K562 (cell line): ENCODE results near the gene FZD8. TPM values are rescaled to one million over a fixed set of nuclear protein-coding genes. Genes with fewer than 3 reads are reported as not detected.

Source experiments
- ATAC-seq: fragments of 200-7000 bp; cut with Tn5 transposase; 3 replicates; pipeline ENCODE4 v1.9.1; 2020; ENCODE audit warnings: moderate library complexity
- BruUV-seq: library from RNA; stranded (reverse); fragments of 400-500 nt; replicated peaks from 2 replicates; lab custom pipeline; 2021; lab: Mats Ljungman, UMichigan
- CTCF ChIA-PET: fragments of 300-600 bp; formaldehyde crosslinking; extraction: SDS; loops from one replicate; lab custom pipeline; 2021; ENCODE audit warnings: low intra/inter-chr PET ratio; lab: Yijun Ruan, JAX
- POLR2A ChIA-PET: fragments of 300-600, 350-650 bp; sonication (Branson Sonifier 250); formaldehyde crosslinking; extraction: SDS; loops from one replicate; lab custom pipeline; 2021; ENCODE audit warnings: antibody characterized with exemption, inconsistent platforms; lab: Yijun Ruan, JAX
- DNase-seq, 4 experiments: peaks; one replicate each; pipeline versions ENCODE4 v3.0.0 to v3.0.0-alpha.2; 2011 to 2018; ENCODE audit warnings: low spot score in 3 of 4, mixed read lengths in 3 of 4; ENCODE audit errors: extremely low read depth in 1 of 4
- FAIRE-seq: peaks from 2 replicates; lab custom pipeline; 2011; peaks lifted over from hg19 to GRCh38; lab: Jason Lieb, UNC
- H2AFZ ChIP-seq: 2 replicates; pipeline ENCODE4 v1.6.0; 2011; ENCODE audit warnings: low read depth, low read length, control low read depth, inconsistent platforms
- H3K27ac ChIP-seq: fragments of 200-600 bp; 3 replicates; pipeline ENCODE4 v1.8.0; 2011; ENCODE audit warnings: low read depth, mild to moderate bottlenecking, control low read depth, inconsistent platforms, low read length, moderate library complexity, mixed read lengths; ENCODE audit errors: extremely low read depth
- H3K27me3 ChIP-seq, 2 experiments: fragments of 300-600 bp in 1 of 2; 2 replicates in 1 of 2; 3 replicates in 1 of 2; pipeline versions ENCODE4 v1.6.0 to v1.8.0; 2011; ENCODE audit warnings: inconsistent platforms in 2 of 2, low read length in 2 of 2, mild to moderate bottlenecking in 1 of 2, mixed read lengths in 1 of 2, moderate library complexity in 1 of 2; ENCODE audit not compliant: control insufficient read depth in 2 of 2, insufficient read depth in 2 of 2
- H3K36me3 ChIP-seq: fragments of 300-600 bp; 3 replicates; pipeline ENCODE4 v1.8.0; 2011; ENCODE audit warnings: mild to moderate bottlenecking, low read length, inconsistent platforms; ENCODE audit not compliant: control insufficient read depth, insufficient read depth
- H3K4me1 ChIP-seq, 2 experiments: fragments of 200-600 bp in 1 of 2; replicated peaks in 1 of 2; 2 replicates in 1 of 2; 3 replicates in 1 of 2; pipeline versions ENCODE4 v1.5.1 to v1.8.0; 2011; ENCODE audit warnings: inconsistent platforms in 2 of 2, low read length in 2 of 2, mild to moderate bottlenecking in 1 of 2, mixed read lengths in 1 of 2, moderate library complexity in 1 of 2; ENCODE audit not compliant: control insufficient read depth in 2 of 2, insufficient read depth in 2 of 2
- H3K4me2 ChIP-seq: 2 replicates; pipeline ENCODE4 v1.6.1; 2011; ENCODE audit warnings: low read length, control low read depth, inconsistent platforms, mixed read lengths; ENCODE audit not compliant: insufficient read depth
- H3K4me3 ChIP-seq: fragments of 200-600 bp; sonication (generic), shearing (Covaris generic); 2 replicates; pipeline ENCODE4 v1.5.1; 2016; ENCODE audit warnings: control low read depth, inconsistent platforms
- H3K79me2 ChIP-seq: fragments of 200-600 bp; 3 replicates; pipeline ENCODE4 v1.8.0; 2011; ENCODE audit warnings: low read length, inconsistent platforms; ENCODE audit not compliant: control insufficient read depth, insufficient read depth
- H3K9ac ChIP-seq, 2 experiments: 2 replicates each; pipeline versions ENCODE4 v1.6.0 to v1.6.1; 2011; ENCODE audit warnings: low read depth in 2 of 2, low read length in 2 of 2, control low read depth in 1 of 2, inconsistent platforms in 1 of 2, mild to moderate bottlenecking in 1 of 2, mixed read lengths in 1 of 2; ENCODE audit not compliant: insufficient read depth in 1 of 2
- H3K9me1 ChIP-seq: one replicate; pipeline ENCODE4 v1.6.0; 2011; ENCODE audit warnings: inconsistent platforms, mild to moderate bottlenecking, low read length, moderate library complexity; ENCODE audit not compliant: control insufficient read depth, insufficient read depth
- H3K9me3 ChIP-seq: replicated peaks from 2 replicates; pipeline ENCODE4 v1.5.1; 2011; ENCODE audit warnings: low read depth, low read length, inconsistent platforms; ENCODE audit not compliant: control insufficient read depth, insufficient read depth
- H4K20me1 ChIP-seq: replicated peaks from 2 replicates; pipeline ENCODE4 v1.6.1; 2011; ENCODE audit warnings: low read length, inconsistent platforms, mixed read lengths; ENCODE audit not compliant: control insufficient read depth, insufficient read depth
- ELK1 ChIP-seq: sonication (generic); formaldehyde crosslinking; IDR thresholded peaks from 2 replicates; pipeline ENCODE4 v1.8.1; 2022; ENCODE audit warnings: missing genetic modification reagents
- FUS ChIP-seq: fragments of 200-400 bp; formaldehyde crosslinking; optimal IDR thresholded peaks from 2 replicates; pipeline ENCODE3; 2017; ENCODE audit warnings: low read depth, low read length
- TRIM24 ChIP-seq, 2 experiments: fragments of 450-650 bp; IDR thresholded peaks; 2 replicates each; pipeline ENCODE4 v1.6.1; 2016
- ZNF140 ChIP-seq: fragments of 250-450 bp; sonication (Bioruptor Pico); IDR thresholded peaks from 2 replicates; pipeline ENCODE4 v1.8.0; 2021; ENCODE audit warnings: moderate library complexity, mild to moderate bottlenecking, inconsistent platforms
- WGBS: fragments of 100-300 bp; shearing (Covaris generic); methylation state at CpG from one replicate; pipeline ENCODE4 v1.1.6; 2016; ENCODE audit warnings: low coverage, mixed read lengths; ENCODE audit not compliant: insufficient coverage; ENCODE audit errors: missing lambda C conversion rate; 5-methylcytosine and 5-hydroxymethylcytosine counted together
- in situ Hi-C: fragments of 300-500 bp; cut with MboI; formaldehyde crosslinking; loops from 4 replicates; pipeline ENCODE4 v1.15.0; 2018; ENCODE audit warnings: inconsistent platforms, mixed read lengths
- intact Hi-C: fragments of 100-400 bp; cut with micrococcal nuclease; formaldehyde crosslinking; loops from 2 replicates; pipeline ENCODE4 v1.14.2; 2022
- polyA plus RNA-seq, 8 experiments: library from polyadenylated mRNA; depleted of rRNA in 4 of 8; stranded (reverse) in 5 of 8; unstranded in 3 of 8; fragments of >200 nt; fragmentation: Nextera tagmentation in 2 of 8; fragmentation: Illumina TruSeq in 1 of 8; extraction: Ambion mirVana in 2 of 8; extraction: Trizol in 1 of 8; gene quantifications; 2 replicates each; pipeline versions ENCODE4 v1.2.1 to v1.2.3, GENCODE V29; 2011 to 2014; ENCODE audit warnings: inconsistent platforms in 1 of 8, missing spikeins in 1 of 8
- total RNA-seq, 7 experiments: library from RNA; depleted of rRNA in 6 of 7; stranded (reverse); fragments of >200 nt in 6 of 7; fragmentation: Illumina TruSeq in 2 of 7; extraction: Trizol in 2 of 7; gene quantifications; 2 replicates each; pipeline versions ENCODE4 v1.2.1 to v1.2.3, GENCODE V29; 2011 to 2021; ENCODE audit warnings: low replicate concordance in 1 of 7
- TF ChIP-seq, protein P1 (sequence below), 3 experiments: IDR thresholded peaks in 2 of 3; conservative IDR thresholded peaks in 1 of 3; 2 replicates each; pipeline ENCODE4 v1.5.1; 2011 to 2012; ENCODE audit warnings: low read length in 3 of 3, mild to moderate bottlenecking in 3 of 3, control low read depth in 2 of 3, improper control_type of control experiment in 1 of 3, inconsistent platforms in 1 of 3, low read depth in 1 of 3, mixed read lengths in 1 of 3, moderate library complexity in 1 of 3; ENCODE audit not compliant: insufficient read depth in 2 of 3

Gene FZD8
- total and polyA plus RNA-seq, 9 of the 15 experiments (the other 6 are each of a cell fraction or from before 2014, with no cell fraction given), result 0.03 to 1.2 (median 0.16) TPM; not detected in 1

- TF ChIP-seq ELK1 (CRISPR knock-in tag) (no peak), TRIM24 (IDR thresholded peaks at IDR 0.05) (no peak), ZNF140 (CRISPR knock-in tag) (no peak)
Observed at GRCh38 chr10:35605191-35605590, 36.9 kb downstream of the FZD8 start, which contains the start of gene GJD4 (continued).

DNA sequence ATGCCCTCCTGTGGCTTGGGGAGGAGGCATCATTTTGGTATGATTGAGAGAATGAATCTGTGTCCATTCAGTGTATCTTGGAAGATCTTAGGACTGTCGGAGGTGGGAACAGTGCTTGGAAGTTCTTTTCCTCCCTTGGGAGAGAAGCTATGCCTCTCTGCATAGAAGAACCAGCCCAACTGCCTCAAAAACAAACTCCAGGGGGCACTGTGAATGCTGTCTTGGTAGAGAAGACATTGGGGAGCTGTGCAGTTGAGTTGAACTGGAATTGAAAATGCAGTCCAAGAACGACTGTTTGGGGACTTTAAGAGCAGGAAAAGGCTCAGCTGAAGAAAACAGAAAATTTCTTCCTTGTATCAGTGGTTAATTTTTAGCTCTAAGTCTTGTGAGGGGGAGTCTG, 41.9 kb downstream of the FZD8 start:
- ChIA-PET POLR2A (interaction anchor here (0.5 kb wide), 1 partner anchor 12 kb away, joined by 3 read pairs; no protein-coding TSS in a partner anchor), CTCF (no interaction called here)
- in situ Hi-C loops, result no loop called here
- intact Hi-C loops, result loop anchor here (10.0 kb wide), 1 partner anchor 475 kb away; the partner anchor contains the start of gene CREM
- peaks cover 5 to 24% of the 10 kb centered on the region in 2 experiments; a peak in 4 of 5 replicates for H3K27me3 ChIP-seq
- no peak overlapping the region for H2AFZ ChIP-seq
- WGBS, result 0% methylated on average over 2 of the region's 2 CpGs
- no peak for ATAC-seq
- no peaks in the 10 kb centered on the region for H4K20me1 ChIP-seq
- H3K36me3 ChIP-seq, result no peaks in the 10 kb centered on the region
- H3K9me1 ChIP-seq, result no peaks in the 10 kb centered on the region
- TF ChIP-seq, protein P1, sequence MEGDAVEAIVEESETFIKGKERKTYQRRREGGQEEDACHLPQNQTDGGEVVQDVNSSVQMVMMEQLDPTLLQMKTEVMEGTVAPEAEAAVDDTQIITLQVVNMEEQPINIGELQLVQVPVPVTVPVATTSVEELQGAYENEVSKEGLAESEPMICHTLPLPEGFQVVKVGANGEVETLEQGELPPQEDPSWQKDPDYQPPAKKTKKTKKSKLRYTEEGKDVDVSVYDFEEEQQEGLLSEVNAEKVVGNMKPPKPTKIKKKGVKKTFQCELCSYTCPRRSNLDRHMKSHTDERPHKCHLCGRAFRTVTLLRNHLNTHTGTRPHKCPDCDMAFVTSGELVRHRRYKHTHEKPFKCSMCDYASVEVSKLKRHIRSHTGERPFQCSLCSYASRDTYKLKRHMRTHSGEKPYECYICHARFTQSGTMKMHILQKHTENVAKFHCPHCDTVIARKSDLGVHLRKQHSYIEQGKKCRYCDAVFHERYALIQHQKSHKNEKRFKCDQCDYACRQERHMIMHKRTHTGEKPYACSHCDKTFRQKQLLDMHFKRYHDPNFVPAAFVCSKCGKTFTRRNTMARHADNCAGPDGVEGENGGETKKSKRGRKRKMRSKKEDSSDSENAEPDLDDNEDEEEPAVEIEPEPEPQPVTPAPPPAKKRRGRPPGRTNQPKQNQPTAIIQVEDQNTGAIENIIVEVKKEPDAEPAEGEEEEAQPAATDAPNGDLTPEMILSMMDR (IDR thresholded peaks at IDR 0.05 in 2 of 3, conservative IDR thresholded peaks at IDR 0.05 in 1 of 3; ENCODE audit: insufficient read depth in 2 of 3, low read depth in 1 of 3, low read length in 3 of 3), result peak; percentile 17 to 36 (median 19); a peak in 2 of 6 replicates
- no peak for TF ChIP-seq FUS
- no peak overlapping the region for H3K4me3 ChIP-seq
- no peak overlapping the region for H3K4me2 ChIP-seq
- no TSS peak for BruUV-seq
- no peaks in the 10 kb centered on the region for H3K79me2 ChIP-seq
- no peak overlapping the region for H3K9ac ChIP-seq
- peaks cover 0 to 2% of the 10 kb centered on the region in 2 experiments; a peak in 2 of 5 replicates for H3K4me1 ChIP-seq
- no peak for DNase-seq
- no peaks in the 10 kb centered on the region for H3K9me3 ChIP-seq
- FAIRE-seq, result peak; percentile 11
- H3K27ac ChIP-seq, result no peak overlapping the region
